Activated CD4-positive, alpha-beta T cell treated with anti-CD3 and anti-CD28 coated beads, Interleukin-2, amount 50 U/mL, for 16 hours (primary cell): ENCODE results near the gene PGAP6.
"Not testable (repeated sequence)": the region's sequence is repeated elsewhere in the genome, so short reads cannot be mapped to it uniquely, and the experiment has no call there.

ENCODE experiments used
- DNase-seq: peaks from one replicate; pipeline ENCODE4 v3.0.0-alpha.2; 2020

Gene PGAP6

GRCh38 chr16:364595-365491 lies 16.9 kb downstream of the PGAP6 start:
- DNase-seq: no peak

- no peak for DNase-seq
These were observed 17.9 kb downstream of the PGAP6 start for GRCh38 chr16:363766-364490.

GRCh38 chr16:363110-363765 lies 18.5 kb downstream of the PGAP6 start:
- no peak for DNase-seq

- DNase-seq: not testable (repeated sequence)
These were observed 19.1 kb downstream of the PGAP6 start for GRCh38 chr16:362702-362999.

- peak; percentile 75 for DNase-seq
These were observed 19.7 kb downstream of the PGAP6 start for GRCh38 chr16:361872-362701.

- DNase-seq: no peak
These were observed 20.4 kb downstream of the PGAP6 start for GRCh38 chr16:361341-361871.

GRCh38 chr16:360698-361336 lies 21.0 kb downstream of the PGAP6 start:
- DNase-seq: no peak

GRCh38 chr16:359871-360697 lies 21.7 kb downstream of the PGAP6 start:
- no peak for DNase-seq

- DNase-seq: no peak
These were observed 22.6 kb downstream of the PGAP6 start for GRCh38 chr16:359067-359763.

GRCh38 chr16:356741-357140 lies 25.0 kb downstream of the PGAP6 start:
- DNase-seq: no peak

- DNase-seq: no peak
These were observed 26.8 kb downstream of the PGAP6 start for GRCh38 chr16:354971-355461.

GRCh38 chr16:354291-354881 lies 27.4 kb downstream of the PGAP6 start:
- no peak for DNase-seq

- no peak for DNase-seq
These were observed 28.1 kb downstream of the PGAP6 start for GRCh38 chr16:353404-354290.

- DNase-seq: peak; percentile 100
These were observed 29.0 kb downstream of the PGAP6 start, which contains the start of gene AXIN1 for GRCh38 chr16:352547-353403. Gene AXIN1, minus strand, starts transcription at chr16:352723. Its CDS starts 5,698 bp downstream, at chr16:347025.

GRCh38 chr16:351804-352520 lies 29.8 kb downstream of the PGAP6 start:
- DNase-seq: no peak

- DNase-seq: no peak
These were observed 31.6 kb downstream of the PGAP6 start for GRCh38 chr16:350203-350602.

- no peak for DNase-seq
These were observed 32.6 kb downstream of the PGAP6 start for GRCh38 chr16:349211-349610.
